Measurements from ENCODE around the gene NACA. TPM values are rescaled to one million over a fixed set of nuclear protein-coding genes. Genes with fewer than 3 reads are reported as not detected.
"Not testable (repeated sequence)": the region's sequence is repeated elsewhere in the genome, so short reads cannot be mapped to it uniquely, and the experiment has no call there.

NACA gene
- total RNA-seq, 1 donor from 2014 or later: 1,207 TPM

DNA sequence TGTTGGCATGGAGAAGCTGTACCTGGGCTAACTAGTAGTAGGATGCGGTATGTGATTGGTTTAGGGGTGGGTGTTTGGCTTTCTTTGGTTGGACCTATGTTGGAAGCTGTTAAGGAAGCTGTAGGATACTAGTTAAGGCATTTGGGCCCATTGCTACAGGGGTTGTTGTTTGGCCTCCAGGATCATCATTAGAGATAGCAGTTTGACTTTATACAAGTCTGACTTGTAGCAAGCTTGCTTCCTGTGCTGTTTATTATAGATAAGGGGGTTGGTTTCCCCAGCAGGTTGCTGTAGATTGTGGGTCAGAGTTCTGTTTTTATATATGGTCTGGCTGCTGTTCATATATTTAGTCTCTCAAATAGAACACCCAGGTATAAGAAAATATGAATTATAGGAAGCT, 28.5 kb upstream of the NACA start:
- TF ChIP-seq, protein P1, sequence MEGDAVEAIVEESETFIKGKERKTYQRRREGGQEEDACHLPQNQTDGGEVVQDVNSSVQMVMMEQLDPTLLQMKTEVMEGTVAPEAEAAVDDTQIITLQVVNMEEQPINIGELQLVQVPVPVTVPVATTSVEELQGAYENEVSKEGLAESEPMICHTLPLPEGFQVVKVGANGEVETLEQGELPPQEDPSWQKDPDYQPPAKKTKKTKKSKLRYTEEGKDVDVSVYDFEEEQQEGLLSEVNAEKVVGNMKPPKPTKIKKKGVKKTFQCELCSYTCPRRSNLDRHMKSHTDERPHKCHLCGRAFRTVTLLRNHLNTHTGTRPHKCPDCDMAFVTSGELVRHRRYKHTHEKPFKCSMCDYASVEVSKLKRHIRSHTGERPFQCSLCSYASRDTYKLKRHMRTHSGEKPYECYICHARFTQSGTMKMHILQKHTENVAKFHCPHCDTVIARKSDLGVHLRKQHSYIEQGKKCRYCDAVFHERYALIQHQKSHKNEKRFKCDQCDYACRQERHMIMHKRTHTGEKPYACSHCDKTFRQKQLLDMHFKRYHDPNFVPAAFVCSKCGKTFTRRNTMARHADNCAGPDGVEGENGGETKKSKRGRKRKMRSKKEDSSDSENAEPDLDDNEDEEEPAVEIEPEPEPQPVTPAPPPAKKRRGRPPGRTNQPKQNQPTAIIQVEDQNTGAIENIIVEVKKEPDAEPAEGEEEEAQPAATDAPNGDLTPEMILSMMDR (IDR thresholded peaks at IDR 0.05; ENCODE audit: insufficient read depth, low read length, poor library complexity, severe bottlenecking): no peak
- Histone ChIP-seq H3K4me3 (ENCODE audit: low read depth, low read length) (no peak overlapping the region), H3K27me3 (ENCODE audit: control insufficient read depth, insufficient read depth, low read length) (no peaks in the 10 kb centered on the region), H3K36me3 (ENCODE audit: control insufficient read depth, insufficient read depth, low read length) (no peaks in the 10 kb centered on the region)
- no peak for DNase-seq (ENCODE audit: low read depth)

DNA sequence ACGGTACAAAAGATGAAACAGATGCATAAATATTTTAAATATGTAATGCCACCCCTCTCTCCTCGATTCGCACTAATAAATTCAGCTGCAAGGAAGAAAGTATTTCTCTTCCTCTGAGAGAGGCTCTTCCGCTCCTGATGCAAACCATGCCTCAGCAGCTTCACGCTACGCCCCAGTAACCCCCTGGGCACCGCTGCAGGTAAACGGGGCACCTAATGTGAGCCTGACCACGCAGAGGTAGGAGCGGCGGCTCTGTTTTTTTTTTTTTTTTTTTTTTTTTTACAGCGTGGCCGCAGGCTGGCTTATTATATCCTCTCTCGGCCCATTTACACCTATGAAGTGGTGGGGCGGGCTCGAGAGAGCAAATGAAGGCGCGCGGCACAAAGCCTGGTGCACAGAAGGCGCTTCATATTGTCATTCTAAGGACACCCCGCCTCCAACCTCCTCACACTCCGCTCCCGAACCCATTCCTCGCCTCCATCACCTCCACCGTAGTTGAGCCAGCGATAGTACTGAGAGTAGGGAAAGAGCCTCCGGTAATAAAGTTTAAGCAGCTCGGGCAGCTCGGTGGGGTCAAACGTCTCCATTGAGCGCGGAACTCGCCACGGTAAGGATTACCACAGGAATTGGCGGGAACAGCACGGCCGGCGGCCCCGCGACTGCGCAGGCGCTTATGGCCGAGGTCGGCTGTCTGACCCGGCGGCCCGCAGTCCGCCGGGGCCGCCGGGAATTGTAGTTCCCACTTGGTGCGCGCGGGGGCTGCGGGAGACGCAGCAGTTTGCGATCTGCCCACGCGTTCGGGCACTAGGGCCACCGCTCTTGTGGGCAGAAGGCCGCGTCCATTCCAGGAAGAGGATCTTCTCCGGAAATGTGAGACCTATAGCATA, 26.9 kb upstream of the NACA start, which contains the start of gene PRIM1:
PRIM1 (minus strand) TSS at position 612 of the 887 bp plus-strand sequence; CDS start at position 587, 25 bp downstream.
- Histone ChIP-seq H3K27me3 (ENCODE audit: control insufficient read depth, insufficient read depth, low read length) (no peaks in the 10 kb centered on the region), H3K4me3 (ENCODE audit: low read depth, low read length) (peak within 1 kb of the TSS; percentile 85), H3K36me3 (ENCODE audit: control insufficient read depth, insufficient read depth, low read length) (no peaks in the 10 kb centered on the region)
- no peak for DNase-seq (ENCODE audit: low read depth)
- TF ChIP-seq, protein P1 (IDR thresholded peaks at IDR 0.05; ENCODE audit: insufficient read depth, low read length, poor library complexity, severe bottlenecking): no peak

DNA sequence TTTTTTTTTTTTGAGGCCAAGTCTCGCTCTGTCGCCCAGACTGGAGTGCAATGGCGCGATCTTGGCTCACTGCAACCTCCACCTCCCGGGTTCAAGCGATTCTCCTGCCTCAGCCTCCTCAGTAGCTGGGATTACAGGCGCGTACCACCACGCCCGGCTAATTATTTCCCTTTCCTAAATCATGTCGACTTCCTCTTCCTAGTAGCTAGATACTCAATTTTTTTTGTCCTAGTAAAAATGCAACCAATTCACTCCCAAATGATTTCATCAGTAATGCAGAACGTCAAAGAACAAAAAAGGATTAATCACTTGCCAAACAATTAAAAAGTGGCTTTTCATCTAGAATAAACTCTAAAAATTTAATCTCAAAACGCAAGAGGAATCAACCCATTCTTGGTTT, 25.5 kb upstream of the NACA start:
- not testable (repeated sequence) for H3K36me3 ChIP-seq (ENCODE audit: control insufficient read depth, insufficient read depth, low read length); H3K4me3 ChIP-seq (ENCODE audit: low read depth, low read length); DNase-seq (ENCODE audit: low read depth); H3K27me3 ChIP-seq (ENCODE audit: control insufficient read depth, insufficient read depth, low read length)

DNA sequence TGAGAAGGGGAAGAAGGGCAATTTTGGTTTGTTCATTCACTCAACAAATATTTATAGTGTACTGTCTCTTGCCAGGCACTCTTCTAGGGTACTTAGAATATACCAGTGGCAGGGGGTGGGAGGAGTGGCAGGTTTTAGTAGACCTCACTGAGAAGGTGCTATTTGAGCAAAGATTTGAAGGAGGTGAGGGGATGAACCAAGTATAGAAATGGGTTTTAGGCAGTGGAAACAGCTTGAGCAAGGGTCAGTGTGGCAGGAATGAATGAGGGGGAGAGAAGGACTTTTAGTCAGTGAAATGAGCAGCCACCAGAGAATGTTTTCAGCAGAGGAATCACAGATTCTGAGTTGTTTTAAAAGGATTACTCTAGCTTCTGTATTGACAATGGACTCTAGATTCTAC, 24.8 kb upstream of the NACA start:
- TF ChIP-seq, protein P1 (IDR thresholded peaks at IDR 0.05; ENCODE audit: insufficient read depth, low read length, poor library complexity, severe bottlenecking): no peak
- no peak for DNase-seq (ENCODE audit: low read depth)
- no peaks in the 10 kb centered on the region for H3K27me3 ChIP-seq (ENCODE audit: control insufficient read depth, insufficient read depth, low read length)
- no peaks in the 10 kb centered on the region for H3K36me3 ChIP-seq (ENCODE audit: control insufficient read depth, insufficient read depth, low read length)
- H3K4me3 ChIP-seq (ENCODE audit: low read depth, low read length): no peak overlapping the region

DNA sequence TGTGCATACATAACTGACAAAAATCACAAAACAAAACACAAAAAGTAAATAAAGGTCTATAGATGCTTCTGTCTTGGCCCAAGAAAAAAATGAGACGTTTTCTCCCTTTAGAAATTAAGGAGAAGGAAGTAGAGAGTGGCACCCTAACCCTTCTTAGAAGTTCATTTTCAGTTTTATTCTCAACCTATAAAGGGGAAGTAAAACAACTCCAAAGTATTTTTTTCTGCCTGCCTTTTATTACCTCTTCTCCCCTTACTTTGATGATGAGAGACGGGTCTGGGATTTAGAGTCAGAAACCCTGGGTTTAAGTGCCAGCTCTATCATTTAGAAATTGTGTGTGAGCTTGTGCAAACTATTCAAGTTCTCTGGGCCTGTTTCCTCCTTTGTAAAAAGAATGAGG, 24.3 kb upstream of the NACA start:
- no peak for DNase-seq (ENCODE audit: low read depth)
- H3K36me3 ChIP-seq (ENCODE audit: control insufficient read depth, insufficient read depth, low read length): no peaks in the 10 kb centered on the region
- TF ChIP-seq, protein P1 (IDR thresholded peaks at IDR 0.05; ENCODE audit: insufficient read depth, low read length, poor library complexity, severe bottlenecking): no peak
- no peak overlapping the region for H3K4me3 ChIP-seq (ENCODE audit: low read depth, low read length)
- H3K27me3 ChIP-seq (ENCODE audit: control insufficient read depth, insufficient read depth, low read length): no peaks in the 10 kb centered on the region

DNA sequence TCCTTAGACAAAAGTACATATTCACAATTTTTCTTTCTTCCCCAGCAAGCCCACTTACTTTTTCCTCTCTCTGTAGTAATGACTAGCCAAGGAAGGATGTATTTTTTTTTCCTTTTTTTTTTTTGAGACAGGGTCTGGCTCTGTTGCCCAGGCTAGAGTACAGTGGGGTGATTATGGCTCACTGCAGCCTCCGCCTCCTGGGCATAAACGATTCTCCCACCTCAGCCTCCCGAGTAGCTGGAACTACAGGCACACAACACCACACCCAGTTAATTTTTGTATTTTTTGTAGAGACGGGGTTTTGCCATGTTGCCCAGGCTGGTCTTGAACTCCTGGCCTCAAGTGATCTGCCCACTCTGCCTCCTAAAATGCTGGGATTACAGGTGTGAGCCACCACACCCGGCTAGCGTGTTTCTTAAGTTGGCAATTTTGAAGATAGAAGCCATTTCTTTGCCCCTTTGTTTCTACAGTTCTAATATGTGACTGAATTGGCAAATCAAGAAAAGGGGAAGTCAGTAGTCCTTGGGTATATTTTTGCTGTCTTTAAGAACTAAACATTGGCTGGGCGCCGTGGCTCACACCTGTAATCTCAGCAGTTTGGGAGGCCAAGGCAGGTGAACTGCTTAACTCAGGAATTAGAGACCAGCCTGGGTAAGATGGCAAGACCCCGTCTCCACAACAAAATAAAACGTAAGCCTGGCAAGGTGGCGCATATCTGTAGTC, 3.2 kb upstream of the NACA start:
- peaks cover 1% of the 10 kb centered on the region for H3K36me3 ChIP-seq (ENCODE audit: control insufficient read depth, insufficient read depth, low read length)
- H3K27me3 ChIP-seq (ENCODE audit: control insufficient read depth, insufficient read depth, low read length): no peaks in the 10 kb centered on the region
- H3K4me3 ChIP-seq (ENCODE audit: low read depth, low read length): no peak overlapping the region
- TF ChIP-seq, protein P1 (IDR thresholded peaks at IDR 0.05; ENCODE audit: insufficient read depth, low read length, poor library complexity, severe bottlenecking): no peak
- no peak for DNase-seq (ENCODE audit: low read depth)

DNA sequence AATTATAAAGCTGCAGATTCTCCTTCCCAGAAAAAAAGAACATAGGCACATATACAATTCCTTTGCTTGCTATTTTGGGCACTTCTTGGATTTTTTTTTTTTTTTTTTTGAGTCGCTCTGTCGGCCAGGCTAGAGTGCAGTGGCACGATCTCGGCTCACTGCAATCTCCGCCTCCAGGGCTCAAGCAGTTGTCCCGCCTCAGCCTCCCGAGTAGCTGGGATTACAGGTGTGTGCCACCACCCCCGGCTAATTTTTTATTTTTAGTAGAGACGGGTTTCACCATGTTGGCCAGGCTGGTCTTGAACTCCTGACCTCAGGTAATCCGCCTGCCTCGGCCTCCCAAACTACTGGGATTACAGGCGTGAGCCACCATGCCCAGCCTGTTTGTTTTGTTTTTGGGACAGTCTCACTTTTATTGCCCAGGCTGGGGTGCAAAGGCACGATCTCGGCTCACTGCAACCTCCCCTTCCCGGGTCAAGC, 1.1 kb upstream of the NACA start:
- H3K27me3 ChIP-seq (ENCODE audit: control insufficient read depth, insufficient read depth, low read length); DNase-seq (ENCODE audit: low read depth); H3K36me3 ChIP-seq (ENCODE audit: control insufficient read depth, insufficient read depth, low read length); H3K4me3 ChIP-seq (ENCODE audit: low read depth, low read length): not testable (repeated sequence)
